Measurements from ENCODE around the gene SYT5. TPM values are rescaled to one million over a fixed set of nuclear protein-coding genes. Genes with fewer than 3 reads are reported as not detected.

SYT5 gene
- total RNA-seq, 1 experiment from 2014 or later: 0.71 TPM

DNA sequence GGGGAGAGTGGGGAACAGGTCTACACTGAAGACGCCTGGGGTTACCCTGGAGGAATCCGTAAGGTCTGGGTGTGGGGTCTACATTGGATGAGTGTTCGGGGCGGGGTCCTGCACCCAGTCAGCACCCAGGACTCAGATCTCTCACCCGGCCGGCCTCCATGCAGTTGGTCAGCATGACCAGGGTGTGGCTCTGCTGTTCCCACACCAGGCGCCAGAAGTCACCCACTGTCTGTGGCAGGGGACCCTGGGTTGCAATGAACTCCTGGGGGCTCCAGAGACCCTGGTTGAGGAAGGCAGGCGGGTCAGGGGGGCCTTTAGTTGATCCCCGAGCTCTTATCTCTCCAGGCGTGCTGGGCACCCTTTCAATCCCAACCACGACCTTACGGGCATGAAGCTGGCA lies 6.0 kb upstream of the SYT5 start:
- Mint-ChIP-seq H3K9me3 (ENCODE audit: low read depth, unreplicated experiment) (no peaks in the 10 kb centered on the region), H3K4me3 (ENCODE audit: low read depth, unreplicated experiment) (no peak overlapping the region), H3K27me3 (ENCODE audit: unreplicated experiment) (peaks cover 5% of the 10 kb centered on the region), H3K27ac (ENCODE audit: unreplicated experiment) (no peak overlapping the region), H3K36me3 (ENCODE audit: insufficient read depth, unreplicated experiment) (peaks cover 15% of the 10 kb centered on the region), H3K4me1 (ENCODE audit: low read depth, unreplicated experiment) (peaks cover under 1% of the 10 kb centered on the region)
- TF ChIP-seq, protein P1, sequence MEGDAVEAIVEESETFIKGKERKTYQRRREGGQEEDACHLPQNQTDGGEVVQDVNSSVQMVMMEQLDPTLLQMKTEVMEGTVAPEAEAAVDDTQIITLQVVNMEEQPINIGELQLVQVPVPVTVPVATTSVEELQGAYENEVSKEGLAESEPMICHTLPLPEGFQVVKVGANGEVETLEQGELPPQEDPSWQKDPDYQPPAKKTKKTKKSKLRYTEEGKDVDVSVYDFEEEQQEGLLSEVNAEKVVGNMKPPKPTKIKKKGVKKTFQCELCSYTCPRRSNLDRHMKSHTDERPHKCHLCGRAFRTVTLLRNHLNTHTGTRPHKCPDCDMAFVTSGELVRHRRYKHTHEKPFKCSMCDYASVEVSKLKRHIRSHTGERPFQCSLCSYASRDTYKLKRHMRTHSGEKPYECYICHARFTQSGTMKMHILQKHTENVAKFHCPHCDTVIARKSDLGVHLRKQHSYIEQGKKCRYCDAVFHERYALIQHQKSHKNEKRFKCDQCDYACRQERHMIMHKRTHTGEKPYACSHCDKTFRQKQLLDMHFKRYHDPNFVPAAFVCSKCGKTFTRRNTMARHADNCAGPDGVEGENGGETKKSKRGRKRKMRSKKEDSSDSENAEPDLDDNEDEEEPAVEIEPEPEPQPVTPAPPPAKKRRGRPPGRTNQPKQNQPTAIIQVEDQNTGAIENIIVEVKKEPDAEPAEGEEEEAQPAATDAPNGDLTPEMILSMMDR (IDR thresholded peaks at IDR 0.05; ENCODE audit: unreplicated experiment): no peak
- DNase-seq: no peak
- CTCF ChIA-PET: no interaction called here
- no TSS peak for BruUV-seq (replicated peaks)
- intact Hi-C loops (cut with micrococcal nuclease; ENCODE audit: unreplicated experiment): no loop called here

DNA sequence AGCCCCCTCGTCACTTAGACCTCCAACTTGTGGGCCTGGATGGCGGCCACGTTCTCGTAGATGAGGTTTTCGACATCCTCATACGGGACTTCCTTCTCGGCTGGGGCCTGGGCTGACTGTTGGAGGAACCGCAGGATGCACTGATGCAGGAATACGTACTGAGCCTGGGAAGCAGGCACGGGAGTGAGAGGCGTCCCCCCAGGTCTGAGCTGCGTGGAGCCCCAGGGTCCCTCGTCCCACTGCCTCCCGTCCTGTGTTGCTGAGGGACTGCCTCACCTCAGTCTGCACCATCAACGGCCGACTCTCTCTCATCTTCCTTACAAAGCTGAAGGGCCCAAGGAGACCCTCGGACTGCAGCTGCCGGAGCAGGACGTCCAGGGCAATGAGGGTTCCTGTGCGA lies 1.7 kb upstream of the SYT5 start:
- Mint-ChIP-seq H3K9me3 (ENCODE audit: low read depth, unreplicated experiment) (no peaks in the 10 kb centered on the region), H3K27me3 (ENCODE audit: unreplicated experiment) (peaks cover 49% of the 10 kb centered on the region), H3K27ac (ENCODE audit: unreplicated experiment) (no peak overlapping the region), H3K4me1 (ENCODE audit: low read depth, unreplicated experiment) (peaks cover 22% of the 10 kb centered on the region), H3K4me3 (ENCODE audit: low read depth, unreplicated experiment) (no peak overlapping the region), H3K36me3 (ENCODE audit: insufficient read depth, unreplicated experiment) (peaks cover 31% of the 10 kb centered on the region)
- TF ChIP-seq, protein P1 (IDR thresholded peaks at IDR 0.05; ENCODE audit: unreplicated experiment): no peak
- intact Hi-C loops (cut with micrococcal nuclease; ENCODE audit: unreplicated experiment): no loop called here
- no peak for DNase-seq
- BruUV-seq (replicated peaks): no TSS peak
- CTCF ChIA-PET: no interaction called here

DNA sequence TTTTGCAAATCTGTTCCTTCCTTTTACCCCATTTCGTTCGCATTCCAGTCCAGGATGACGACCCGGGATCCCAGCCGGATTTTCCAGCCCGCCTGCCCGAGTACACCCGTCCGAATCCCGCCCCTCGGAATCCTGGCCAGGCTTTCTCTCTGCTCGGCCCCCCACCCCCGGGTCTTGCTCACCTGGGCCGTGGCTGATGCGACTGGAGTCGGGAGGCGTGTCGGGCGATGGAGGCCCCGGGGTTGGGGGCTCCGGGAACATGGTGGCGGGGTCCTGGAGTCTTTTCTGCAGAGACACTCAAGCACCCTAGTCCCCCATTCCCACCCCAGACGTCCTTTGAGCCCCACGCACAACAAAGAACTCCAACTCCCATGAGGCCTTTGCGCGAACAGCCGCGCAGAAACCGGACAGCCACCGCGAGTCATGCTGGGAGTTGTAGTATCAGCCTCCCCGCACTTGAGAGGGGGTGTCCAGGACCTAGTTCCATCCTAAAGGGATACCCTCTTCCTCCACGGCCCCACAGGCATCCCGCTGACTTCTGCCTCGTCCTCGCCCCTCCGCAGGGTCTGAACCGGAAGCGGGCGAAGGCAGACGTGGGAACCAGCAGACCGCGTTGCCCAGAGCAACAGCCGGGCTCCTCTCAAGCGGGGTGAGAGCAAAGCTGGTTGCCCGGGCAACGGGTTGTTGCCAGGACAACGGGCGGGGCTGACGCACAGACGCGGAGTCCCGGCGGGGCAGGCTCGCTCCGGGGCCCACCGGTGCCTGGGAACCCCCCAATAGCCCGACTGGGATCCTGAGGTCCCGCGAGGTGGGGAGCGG lies 1.1 kb downstream of the SYT5 start:
- peak overlapping the region; percentile 65 for H3K4me3 Mint-ChIP-seq (ENCODE audit: low read depth, unreplicated experiment)
- peaks cover 56% of the 10 kb centered on the region for H3K27me3 Mint-ChIP-seq (ENCODE audit: unreplicated experiment)
- BruUV-seq (replicated peaks): no TSS peak
- no peaks in the 10 kb centered on the region for H3K9me3 Mint-ChIP-seq (ENCODE audit: low read depth, unreplicated experiment)
- TF ChIP-seq, protein P1 (IDR thresholded peaks at IDR 0.05; ENCODE audit: unreplicated experiment): no peak
- peak overlapping the region; percentile 92 for H3K27ac Mint-ChIP-seq (ENCODE audit: unreplicated experiment)
- H3K36me3 Mint-ChIP-seq (ENCODE audit: insufficient read depth, unreplicated experiment): peaks cover 34% of the 10 kb centered on the region
- intact Hi-C loops (cut with micrococcal nuclease; ENCODE audit: unreplicated experiment): loop anchor here (5.0 to 10.0 kb wide), 2 partner anchors 33 to 76 kb away; partner anchors contain the start of gene PPP6R1
- peak; percentile 90 for DNase-seq
- CTCF ChIA-PET: interaction anchor here (1.4 to 1.5 kb wide), 2 partner anchors 13 to 37 kb away, joined by 4 to 5 read pairs; partner anchors contain the start of gene DNAAF3
- peaks cover 22% of the 10 kb centered on the region for H3K4me1 Mint-ChIP-seq (ENCODE audit: low read depth, unreplicated experiment)

DNA sequence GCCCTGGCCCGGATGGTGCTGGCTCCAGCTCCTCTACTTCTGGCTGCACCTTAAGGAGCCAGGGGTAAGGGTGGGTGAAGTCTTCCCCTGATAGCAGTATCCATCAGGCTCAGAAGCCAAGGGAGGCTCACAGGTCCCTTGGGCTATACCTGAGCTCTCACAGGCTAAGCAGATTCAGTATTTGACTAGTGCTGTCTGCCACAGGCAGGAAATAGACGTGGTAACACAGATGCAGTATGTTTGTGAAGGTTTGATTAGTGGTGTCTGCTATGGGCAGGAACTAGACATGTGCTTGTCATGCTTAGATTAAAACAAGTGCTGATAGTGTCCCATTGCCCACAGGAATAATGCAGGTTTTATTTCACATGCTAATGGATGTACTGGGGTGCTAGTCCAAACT lies 4.0 kb downstream of the SYT5 start:
- intact Hi-C loops (cut with micrococcal nuclease; ENCODE audit: unreplicated experiment): loop anchor here (5.0 to 10.0 kb wide), 2 partner anchors 36 to 79 kb away; partner anchors contain the start of gene PPP6R1
- Mint-ChIP-seq H3K27ac (ENCODE audit: unreplicated experiment) (no peak overlapping the region), H3K9me3 (ENCODE audit: low read depth, unreplicated experiment) (no peaks in the 10 kb centered on the region), H3K4me1 (ENCODE audit: low read depth, unreplicated experiment) (peaks cover 45% of the 10 kb centered on the region), H3K27me3 (ENCODE audit: unreplicated experiment) (peaks cover 76% of the 10 kb centered on the region), H3K4me3 (ENCODE audit: low read depth, unreplicated experiment) (no peak overlapping the region), H3K36me3 (ENCODE audit: insufficient read depth, unreplicated experiment) (peaks cover 46% of the 10 kb centered on the region)
- DNase-seq: peak; percentile 28
- BruUV-seq (replicated peaks): no TSS peak
- TF ChIP-seq, protein P1 (IDR thresholded peaks at IDR 0.05; ENCODE audit: unreplicated experiment): no peak
- CTCF ChIA-PET: interaction anchor here (0.6 to 1.1 kb wide), 3 partner anchors 10 to 35 kb away, joined by 3 to 4 read pairs (median 4); partner anchors contain the start of gene DNAAF3
